ENCODE measurements around the gene GLDN. TPM values are rescaled to one million over a fixed set of nuclear protein-coding genes. Genes with fewer than 3 reads are reported as not detected.

Gene GLDN
- total RNA-seq, 1 experiment from 2014 or later = 1.3 TPM

DNA sequence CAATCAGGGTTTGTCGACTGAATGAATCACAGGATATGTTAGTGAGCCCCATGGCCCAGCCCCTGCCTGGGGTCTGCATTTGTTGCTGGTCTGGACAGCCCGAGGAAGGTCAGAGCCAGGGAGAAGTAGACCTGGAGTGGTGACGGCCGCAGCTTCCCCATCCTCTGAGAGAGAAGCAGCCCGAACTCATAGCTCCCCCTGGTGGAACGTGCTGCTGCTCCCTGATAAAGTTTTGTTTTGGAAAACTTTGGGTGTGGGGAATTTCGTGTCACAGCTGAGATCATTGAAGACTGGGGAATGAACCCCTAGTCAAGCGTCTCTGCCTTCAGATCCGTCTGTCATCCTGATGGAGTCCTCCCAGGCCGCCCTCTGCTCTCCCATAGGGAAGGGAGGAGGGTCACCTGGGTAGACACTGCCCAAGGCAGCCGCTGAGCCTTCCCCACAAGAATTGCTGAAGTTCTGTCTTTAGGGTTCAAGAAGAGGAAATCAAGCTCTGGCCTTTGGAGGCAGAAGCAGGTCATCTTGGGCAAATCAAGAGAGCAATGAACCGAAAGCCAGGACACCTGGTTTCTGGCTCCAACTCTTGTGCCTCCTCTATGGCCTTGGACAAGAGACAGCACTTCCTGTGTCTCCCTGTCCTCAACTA lies 60.5 kb downstream of the GLDN start:
- peaks cover 6% of the 10 kb centered on the region; the same call in 1 of the 2 replicates for H3K27me3 Mint-ChIP-seq (ENCODE audit: low read depth)
- Histone ChIP-seq H3T11ph (ENCODE audit: low read length) (no peak overlapping the region), H3K23me2 (ENCODE audit: insufficient read length, low read depth, low read length, poor library complexity, severe bottlenecking) (no peaks in the 10 kb centered on the region), H2BK12ac (ENCODE audit: insufficient read length, low read depth, low read length) (no peak overlapping the region), H2BK15ac (ENCODE audit: low read depth, low read length) (no peak overlapping the region), H2AK5ac (ENCODE audit: insufficient read length, low read length) (no peak overlapping the region), H3K18ac (ENCODE audit: insufficient read length, low read depth, low read length) (no peak overlapping the region), H4K20me1 (ENCODE audit: control insufficient read depth, insufficient read depth, insufficient read length) (no peaks in the 10 kb centered on the region), H3K4me2 (ENCODE audit: insufficient read depth, insufficient read length, low read length) (no peak overlapping the region), H3K9me3 (ENCODE audit: control insufficient read depth, low read depth, low read length) (no peaks in the 10 kb centered on the region), H4K5ac (ENCODE audit: insufficient read length, low read depth, low read length) (no peak overlapping the region), H3K27me3 (ENCODE audit: insufficient read depth, low read length) (no peaks in the 10 kb centered on the region), H4K91ac (ENCODE audit: insufficient read length, low read depth, low read length) (no peak overlapping the region), H3K23ac (ENCODE audit: insufficient read length, low read depth, low read length) (no peak overlapping the region), H2AFZ (ENCODE audit: low read length) (no peak overlapping the region), H2BK5ac (ENCODE audit: insufficient read length, low read length) (no peak overlapping the region), H3K79me1 (ENCODE audit: insufficient read depth, low read depth, low read length, poor library complexity, severe bottlenecking) (no peaks in the 10 kb centered on the region), H4K8ac (replicated peaks; ENCODE audit: insufficient read length, low read depth, low read length) (no peak overlapping the region), H3K4ac (ENCODE audit: low read depth, low read length) (no peak overlapping the region), H3K4me1 (ENCODE audit: insufficient read depth, low read length) (no peaks in the 10 kb centered on the region), H3K79me2 (ENCODE audit: insufficient read depth, low read length) (no peaks in the 10 kb centered on the region), H2BK20ac (ENCODE audit: low read depth, low read length, poor library complexity, severe bottlenecking) (no peak overlapping the region), H3K27ac (ENCODE audit: insufficient read length, low read depth, low read length) (no peak overlapping the region), H3K56ac (ENCODE audit: insufficient read length, low read depth, low read length) (no peak overlapping the region), H3K9ac (ENCODE audit: extremely low read depth, insufficient read length, low read length) (no peak overlapping the region), H3K14ac (ENCODE audit: insufficient read depth, low read length) (no peak overlapping the region), H2BK120ac (ENCODE audit: low read depth, low read length, poor library complexity, severe bottlenecking) (no peak overlapping the region)
- no peak overlapping the region for H3K27ac Mint-ChIP-seq
- no peaks in the 10 kb centered on the region for H3K9me3 Mint-ChIP-seq
- TF ChIP-seq, protein P1, sequence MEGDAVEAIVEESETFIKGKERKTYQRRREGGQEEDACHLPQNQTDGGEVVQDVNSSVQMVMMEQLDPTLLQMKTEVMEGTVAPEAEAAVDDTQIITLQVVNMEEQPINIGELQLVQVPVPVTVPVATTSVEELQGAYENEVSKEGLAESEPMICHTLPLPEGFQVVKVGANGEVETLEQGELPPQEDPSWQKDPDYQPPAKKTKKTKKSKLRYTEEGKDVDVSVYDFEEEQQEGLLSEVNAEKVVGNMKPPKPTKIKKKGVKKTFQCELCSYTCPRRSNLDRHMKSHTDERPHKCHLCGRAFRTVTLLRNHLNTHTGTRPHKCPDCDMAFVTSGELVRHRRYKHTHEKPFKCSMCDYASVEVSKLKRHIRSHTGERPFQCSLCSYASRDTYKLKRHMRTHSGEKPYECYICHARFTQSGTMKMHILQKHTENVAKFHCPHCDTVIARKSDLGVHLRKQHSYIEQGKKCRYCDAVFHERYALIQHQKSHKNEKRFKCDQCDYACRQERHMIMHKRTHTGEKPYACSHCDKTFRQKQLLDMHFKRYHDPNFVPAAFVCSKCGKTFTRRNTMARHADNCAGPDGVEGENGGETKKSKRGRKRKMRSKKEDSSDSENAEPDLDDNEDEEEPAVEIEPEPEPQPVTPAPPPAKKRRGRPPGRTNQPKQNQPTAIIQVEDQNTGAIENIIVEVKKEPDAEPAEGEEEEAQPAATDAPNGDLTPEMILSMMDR (conservative IDR thresholded peaks at IDR 0.05) = peak; percentile 86
- DNase-seq = peak; percentile 74
- peaks cover 18 to 30% of the 10 kb centered on the region in 2 experiments for H3K4me1 Mint-ChIP-seq
- WGBS (ENCODE audit: extremely low coverage, insufficient read length, low lambda C conversion rate) = no CpG with 5 or more reads among the region's 12 CpGs
- H3K36me3 Mint-ChIP-seq (ENCODE audit: insufficient read depth in 1 of 3, low read depth in 3 of 3) = no peaks in the 10 kb centered on the region
- no peak overlapping the region for H3K4me3 Mint-ChIP-seq
